ENCODE results near the gene SORBS2. TPM values are rescaled to one million over a fixed set of nuclear protein-coding genes. Genes with fewer than 3 reads are reported as not detected.

Gene SORBS2
- total RNA-seq, 2 experiments from 2014 or later: not detected

GRCh38 chr4:185552254-185552653 is 259.7 kb downstream of the SORBS2 start:
- H3K9me3 Mint-ChIP-seq: no peaks in the 10 kb centered on the region
- ChIA-PET POLR2A (interaction anchor here (1.0 kb wide), 1 partner anchor 8 kb away, joined by 4 read pairs; no protein-coding TSS in a partner anchor), CTCF (interaction anchor here (1.2 kb wide), 1 partner anchor 19 kb away, joined by 4 read pairs; no protein-coding TSS in a partner anchor)
- no peak overlapping the region for H3K27ac ChIP-seq (ENCODE audit: low read depth in 1 of 2, low read length in 2 of 2)
- no peaks in the 10 kb centered on the region for H3K36me3 Mint-ChIP-seq (ENCODE audit: low read depth)
- H3K27me3 ChIP-seq (ENCODE audit: control insufficient read depth in 1 of 2, insufficient read depth in 2 of 2, low read length in 2 of 2): peaks cover 0 to 4% of the 10 kb centered on the region in 2 experiments
- no peaks in the 10 kb centered on the region for H3K9me3 ChIP-seq (ENCODE audit: control insufficient read depth in 1 of 2, insufficient read depth in 1 of 2, low read length in 2 of 2)
- H3K27ac Mint-ChIP-seq: no peak overlapping the region
- H3K4me3 ChIP-seq (ENCODE audit: low read length): no peak overlapping the region
- H3K4me1 Mint-ChIP-seq (ENCODE audit: low read depth): no peaks in the 10 kb centered on the region
- no peak for ATAC-seq (ENCODE audit: poor library complexity)
- no peak for TF ChIP-seq CTCF (IDR thresholded peaks at IDR 0.05)
- no peak for DNase-seq
- H3K4me1 ChIP-seq (ENCODE audit: insufficient read depth, low read length): no peaks in the 10 kb centered on the region
- no peak overlapping the region for H3K4me3 Mint-ChIP-seq
- intact Hi-C loops (cut with DNase I, micrococcal nuclease): no loop called here
- peaks cover 22% of the 10 kb centered on the region for H3K27me3 Mint-ChIP-seq
- no peaks in the 10 kb centered on the region for H3K36me3 ChIP-seq (ENCODE audit: insufficient read depth, low read length)

GRCh38 chr4:185550933-185551332 is 261.1 kb downstream of the SORBS2 start:
- peaks cover 10% of the 10 kb centered on the region for H3K27me3 Mint-ChIP-seq
- Histone ChIP-seq H3K4me1 (ENCODE audit: insufficient read depth, low read length) (no peaks in the 10 kb centered on the region), H3K9me3 (ENCODE audit: control insufficient read depth in 1 of 2, insufficient read depth in 1 of 2, low read length in 2 of 2) (no peaks in the 10 kb centered on the region), H3K4me3 (ENCODE audit: low read length) (no peak overlapping the region), H3K36me3 (ENCODE audit: insufficient read depth, low read length) (no peaks in the 10 kb centered on the region), H3K27me3 (ENCODE audit: control insufficient read depth in 1 of 2, insufficient read depth in 2 of 2, low read length in 2 of 2) (peaks cover 0 to 4% of the 10 kb centered on the region in 2 experiments), H3K27ac (ENCODE audit: low read depth in 1 of 2, low read length in 2 of 2) (no peak overlapping the region)
- no peak overlapping the region for H3K27ac Mint-ChIP-seq
- POLR2A ChIA-PET: no interaction called here
- intact Hi-C loops (cut with DNase I, micrococcal nuclease): no loop called here
- no peaks in the 10 kb centered on the region for H3K4me1 Mint-ChIP-seq (ENCODE audit: low read depth)
- ATAC-seq (ENCODE audit: poor library complexity) (no peak), DNase-seq (no peak)
- CTCF ChIA-PET: no interaction called here
- H3K9me3 Mint-ChIP-seq: no peaks in the 10 kb centered on the region
- H3K36me3 Mint-ChIP-seq (ENCODE audit: low read depth): no peaks in the 10 kb centered on the region
- no peak overlapping the region for H3K4me3 Mint-ChIP-seq
- TF ChIP-seq CTCF (IDR thresholded peaks at IDR 0.05): no peak

GRCh38 chr4:185549095-185549639 is 262.8 kb downstream of the SORBS2 start:
- no peak for TF ChIP-seq CTCF (IDR thresholded peaks at IDR 0.05)

More at GRCh38 chr4:185549095-185549639, 262.8 kb downstream of the SORBS2 start:
- CTCF ChIA-PET: no interaction called here
- Mint-ChIP-seq H3K27ac (no peak overlapping the region), H3K4me3 (no peak overlapping the region), H3K36me3 (ENCODE audit: low read depth) (no peaks in the 10 kb centered on the region), H3K4me1 (ENCODE audit: low read depth) (no peaks in the 10 kb centered on the region), H3K27me3 (peaks cover 4% of the 10 kb centered on the region), H3K9me3 (no peaks in the 10 kb centered on the region)
- ATAC-seq (ENCODE audit: poor library complexity): no peak
- no peak for DNase-seq
- H3K36me3 ChIP-seq (ENCODE audit: insufficient read depth, low read length): no peaks in the 10 kb centered on the region
- H3K4me1 ChIP-seq (ENCODE audit: insufficient read depth, low read length): no peaks in the 10 kb centered on the region
- H3K4me3 ChIP-seq (ENCODE audit: low read length): no peak overlapping the region
- no peaks in the 10 kb centered on the region for H3K9me3 ChIP-seq (ENCODE audit: control insufficient read depth in 1 of 2, insufficient read depth in 1 of 2, low read length in 2 of 2)
- no peaks in the 10 kb centered on the region for H3K27me3 ChIP-seq (ENCODE audit: control insufficient read depth in 1 of 2, insufficient read depth in 2 of 2, low read length in 2 of 2)
- POLR2A ChIA-PET: no interaction called here
- no peak overlapping the region for H3K27ac ChIP-seq (ENCODE audit: low read depth in 1 of 2, low read length in 2 of 2)
- intact Hi-C loops (cut with DNase I, micrococcal nuclease): no loop called here
